Esophagus muscularis mucosa (tissue), 4 donors: ENCODE measurements around the gene EIF4G3. TPM values are rescaled to one million over a fixed set of nuclear protein-coding genes. Genes with fewer than 3 reads are reported as not detected.

Experiments used
- DNase-seq: peaks from one replicate; pipeline ENCODE4 v3.0.0-alpha.2; 2017; ENCODE audit errors: extremely low spot score
- H3K27ac ChIP-seq, 4 donors: fragments of 200-600 bp; sonication (generic); replicated peaks in 1 of 4; 1 replicate in 3 of 4; 2 replicates in 1 of 4; pipeline ENCODE4 v1.5.1; 2016 to 2019; ENCODE audit warnings: mild to moderate bottlenecking in 1 of 4
- H3K27me3 ChIP-seq, 4 donors: fragments of 200-600 bp; sonication (generic); one replicate each; pipeline versions ENCODE4 v1.5.1 to v1.6.0; 2016 to 2019
- H3K36me3 ChIP-seq, 4 donors: fragments of 200-600 bp; sonication (generic); one replicate each; pipeline ENCODE4 v1.5.1; 2016 to 2019
- H3K4me1 ChIP-seq, 4 donors: fragments of 200-600 bp; sonication (generic); one replicate each; pipeline ENCODE4 v1.5.1; 2016 to 2019
- H3K4me3 ChIP-seq, 4 donors: fragments of 200-600 bp; sonication (generic); 1 replicate in 2 of 4; 2 replicates in 2 of 4; pipeline ENCODE4 v1.5.1; 2016 to 2019; ENCODE audit warnings: mild to moderate bottlenecking in 4 of 4, moderate library complexity in 1 of 4
- H3K9me3 ChIP-seq, 4 donors: fragments of 200-600 bp; sonication (generic); 1 replicate in 3 of 4; 2 replicates in 1 of 4; pipeline ENCODE4 v1.5.1; 2016 to 2019
- CTCF ChIP-seq, 3 experiments: fragments of 200-600 bp in 2 of 3; fragments of 450-650 bp in 1 of 3; sonication (generic) in 2 of 3; IDR thresholded peaks; one replicate each; pipeline ENCODE4 v1.5.1; 2017 to 2019; ENCODE audit warnings: antibody characterized with exemption in 3 of 3, mild to moderate bottlenecking in 2 of 3, moderate library complexity in 1 of 3
- EP300 ChIP-seq: sonication (generic); formaldehyde crosslinking; IDR thresholded peaks from one replicate; pipeline ENCODE4 v1.6.1; 2017; ENCODE audit warnings: antibody characterized with exemption
- POLR2A ChIP-seq: fragments of 450-650 bp; IDR thresholded peaks from one replicate; pipeline ENCODE4 v1.6.1; 2017; ENCODE audit warnings: antibody characterized with exemption, moderate library complexity, mild to moderate bottlenecking, low read depth
- POLR2AphosphoS5 ChIP-seq, 2 donors: sonication (generic); formaldehyde crosslinking; IDR thresholded peaks; one replicate each; pipeline ENCODE4 v1.6.1; 2017; ENCODE audit warnings: antibody characterized with exemption in 2 of 2
- WGBS: methylation state at CpG from one replicate; pipeline ENCODE4 v1.1.5; 2018; 5-methylcytosine and 5-hydroxymethylcytosine counted together
- intact Hi-C: fragments of 100-400 bp; cut with DNase I; formaldehyde crosslinking; loops from one replicate; pipeline ENCODE4 v1.15.1; 2023
- total RNA-seq, 4 donors: library from RNA; depleted of rRNA; stranded (reverse); fragments of >200 nt; gene quantifications; one replicate each; pipeline versions ENCODE4 v1.1.0 to v1.2.1, GENCODE V29; 2016

EIF4G3 gene
- total RNA-seq, 4 donors from 2014 or later = 43.7 to 64.0 (median 62.2) TPM

- H3K27ac ChIP-seq = no peak overlapping the region
- intact Hi-C loops = loop anchor here (5.0 to 10.0 kb wide), 2 partner anchors 215 to 288 kb away; no protein-coding TSS in a partner anchor
- TF ChIP-seq CTCF (IDR thresholded peaks at IDR 0.05) = no peak
- TF ChIP-seq EP300 = no peak
- no peak for TF ChIP-seq POLR2AphosphoS5 (IDR thresholded peaks at IDR 0.05)
- no peak for TF ChIP-seq POLR2A
Observed at GRCh38 chr1:20982316-20982715, 194.4 kb downstream of the EIF4G3 start.

DNA sequence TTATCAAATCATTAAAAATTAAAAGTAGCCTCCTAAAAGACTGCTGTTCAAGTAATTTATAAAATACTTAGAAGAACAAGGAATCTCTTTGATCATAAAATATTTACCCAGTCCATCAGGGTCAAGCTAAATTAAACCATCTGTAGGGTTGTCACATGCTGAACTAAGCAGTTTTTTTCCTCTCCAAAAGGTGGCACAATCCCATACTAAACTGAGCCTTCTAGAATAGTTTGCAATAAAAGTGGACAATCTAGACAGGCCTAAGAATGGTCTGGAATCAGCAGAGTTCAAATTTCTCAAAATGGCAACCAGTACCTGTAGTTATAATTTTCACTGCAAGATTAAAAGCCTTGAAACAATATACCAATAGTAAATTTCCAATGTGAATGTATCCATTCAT, 194.8 kb downstream of the EIF4G3 start:
- intact Hi-C loops = loop anchor here (5.0 to 10.0 kb wide), 2 partner anchors 215 to 287 kb away; no protein-coding TSS in a partner anchor
- DNase-seq = no peak
- no peaks in the 10 kb centered on the region for H3K9me3 ChIP-seq

More at GRCh38 chr1:20982316-20982715, 194.4 kb downstream of the EIF4G3 start:
- Histone ChIP-seq H3K27me3 (no peaks in the 10 kb centered on the region), H3K9me3 (no peaks in the 10 kb centered on the region), H3K4me3 (no peak overlapping the region), H3K36me3 (peaks cover 0 to 7% (median 0%) of the 10 kb centered on the region in 4 donors), H3K4me1 (peaks cover 0 to 6% (median 4%) of the 10 kb centered on the region in 4 donors)
- no peak for DNase-seq

DNA sequence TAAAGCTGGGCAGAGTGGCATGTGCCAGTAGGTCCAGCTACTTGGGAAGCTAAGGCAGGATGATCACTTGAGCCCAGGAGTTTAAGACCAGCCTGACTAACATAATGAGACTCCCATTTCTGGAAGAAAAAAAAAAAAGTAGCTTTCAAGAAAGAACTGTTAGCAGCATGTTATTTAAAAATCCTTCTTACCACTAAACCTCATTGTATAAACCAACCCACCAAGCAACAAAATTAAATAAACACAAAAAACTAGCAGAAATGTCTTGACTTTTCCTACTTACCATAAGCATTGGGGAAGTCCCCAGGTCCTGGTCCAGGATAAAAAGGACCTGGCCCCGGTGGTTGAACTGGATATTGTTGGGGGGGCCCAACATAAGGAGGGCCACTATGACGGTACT, 196.6 kb downstream of the EIF4G3 start:
- H3K4me1 ChIP-seq = peaks cover 0 to 6% (median 4%) of the 10 kb centered on the region in 4 donors
- no peaks in the 10 kb centered on the region for H3K27me3 ChIP-seq
- 98% methylated on average over 2 of the region's 2 CpGs for WGBS
- intact Hi-C loops = loop anchor here (5.0 to 10.0 kb wide), 2 partner anchors 217 to 285 kb away; no protein-coding TSS in a partner anchor
- no peaks in the 10 kb centered on the region for H3K9me3 ChIP-seq
- no peak overlapping the region for H3K27ac ChIP-seq
- DNase-seq = no peak
- TF ChIP-seq POLR2AphosphoS5 (IDR thresholded peaks at IDR 0.05) (no peak), EP300 (no peak), POLR2A (no peak), CTCF (IDR thresholded peaks at IDR 0.05) (no peak)
- H3K4me3 ChIP-seq = no peak overlapping the region
- H3K36me3 ChIP-seq = peaks cover 0 to 7% (median 0%) of the 10 kb centered on the region in 4 donors

More for the DNA sequence above, 194.8 kb downstream of the EIF4G3 start:
- H3K4me1 ChIP-seq = peaks cover 0 to 6% (median 4%) of the 10 kb centered on the region in 4 donors
- H3K4me3 ChIP-seq = no peak overlapping the region
- H3K27ac ChIP-seq = no peak overlapping the region
- TF ChIP-seq POLR2AphosphoS5 (IDR thresholded peaks at IDR 0.05) (no peak), CTCF (IDR thresholded peaks at IDR 0.05) (peak; percentile 42 to 51 (median 44)), POLR2A (no peak), EP300 (no peak)
- H3K27me3 ChIP-seq = no peaks in the 10 kb centered on the region
- H3K36me3 ChIP-seq = peaks cover 0 to 7% (median 0%) of the 10 kb centered on the region in 4 donors

DNA sequence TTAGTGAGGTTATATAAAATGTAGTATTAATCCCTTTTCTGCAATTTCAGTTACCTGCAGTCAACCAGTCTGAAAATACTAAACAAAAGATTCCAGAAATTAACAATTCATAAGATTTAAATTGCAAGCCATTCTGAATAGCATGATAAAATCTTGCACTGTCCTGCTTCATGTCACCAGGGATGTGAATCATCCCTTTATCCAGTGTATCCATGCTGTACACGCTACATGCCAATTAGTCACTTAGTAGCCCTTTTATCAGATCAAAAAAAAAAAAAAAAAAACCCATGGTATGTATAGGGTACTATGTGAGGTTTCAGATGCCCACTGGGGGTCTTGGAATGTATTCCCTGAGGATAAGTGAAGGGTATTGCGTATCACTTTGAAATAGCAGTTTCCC, 198.3 kb downstream of the EIF4G3 start:
- H3K4me3 ChIP-seq = no peak overlapping the region
- DNase-seq = no peak
- no peaks in the 10 kb centered on the region for H3K27me3 ChIP-seq
- H3K36me3 ChIP-seq = peaks cover 0 to 7% (median 0%) of the 10 kb centered on the region in 4 donors
- 90% methylated on average over 2 of the region's 2 CpGs for WGBS
- H3K27ac ChIP-seq = no peak overlapping the region
- no peaks in the 10 kb centered on the region for H3K9me3 ChIP-seq
- peaks cover 0 to 6% (median 4%) of the 10 kb centered on the region in 4 donors for H3K4me1 ChIP-seq
- no peak for TF ChIP-seq EP300
- TF ChIP-seq CTCF (IDR thresholded peaks at IDR 0.05) = no peak
- no peak for TF ChIP-seq POLR2AphosphoS5 (IDR thresholded peaks at IDR 0.05)
- TF ChIP-seq POLR2A = no peak
- intact Hi-C loops = no loop called here

DNA sequence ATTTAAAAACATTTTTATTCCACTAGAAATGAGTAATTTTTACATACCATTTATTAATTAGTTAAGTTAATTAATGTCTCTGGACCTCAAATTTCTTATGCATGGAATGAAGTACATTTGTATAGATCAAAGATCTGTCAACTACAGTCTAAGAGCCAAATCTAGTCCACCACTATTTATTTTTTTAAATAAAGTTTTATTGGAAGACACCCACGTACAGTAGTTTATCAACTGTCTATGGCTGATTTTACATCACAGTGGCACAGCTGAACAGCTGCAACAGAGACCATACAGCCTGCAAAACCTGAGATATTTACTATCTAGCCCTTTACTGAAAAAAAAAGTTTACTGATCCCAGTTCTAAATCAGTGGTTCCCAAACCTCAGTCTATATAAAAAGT, 201.0 kb downstream of the EIF4G3 start:
- no peak for TF ChIP-seq POLR2AphosphoS5 (IDR thresholded peaks at IDR 0.05)
- TF ChIP-seq POLR2A = no peak
- TF ChIP-seq CTCF (IDR thresholded peaks at IDR 0.05) = no peak
- Histone ChIP-seq H3K4me1 (no peaks in the 10 kb centered on the region), H3K27me3 (no peaks in the 10 kb centered on the region), H3K36me3 (peaks cover 6 to 23% (median 20%) of the 10 kb centered on the region in 4 donors), H3K9me3 (no peaks in the 10 kb centered on the region), H3K27ac (no peak overlapping the region), H3K4me3 (no peak overlapping the region)
- intact Hi-C loops = no loop called here
- no peak for DNase-seq
- WGBS = 96% methylated on average over 1 of the region's 1 CpG
